B cell (primary cell): ENCODE results near the gene PLBD1.

ENCODE experiments used
- CTCF ChIP-seq: fragments of 200-600 bp; IDR thresholded peaks from one replicate; pipeline ENCODE4 v1.8.0; 2022; ENCODE audit warnings: antibody characterized with exemption, mild to moderate bottlenecking
- EZH2 ChIP-seq: IDR thresholded peaks from 2 replicates; pipeline ENCODE4 v1.6.1; 2012; ENCODE audit warnings: borderline replicate concordance, low read depth, mild to moderate bottlenecking, moderate library complexity, low read length; ENCODE audit not compliant: insufficient read depth, poor library complexity, severe bottlenecking

GRCh38 chr12:14548609-14549008, 19.1 kb downstream of the PLBD1 start:
- TF ChIP-seq CTCF (no peak), EZH2 (no peak)
